ENCODE data around the gene SLC50A1. TPM values are rescaled to one million over a fixed set of nuclear protein-coding genes. Genes with fewer than 3 reads are reported as not detected.
A peak's percentile ranks its signal among the peaks of the same experiment; 100 is the strongest.
"Not testable (repeated sequence)": the region's sequence is repeated elsewhere in the genome, so short reads cannot be mapped to it uniquely, and the experiment has no call there.

SLC50A1 gene
- total RNA-seq, 1 experiment from 2014 or later = 28.7 TPM

GRCh38 chr1:155116113-155116764, 19.4 kb upstream of the SLC50A1 start:
- DNase-seq (ENCODE audit: low read depth) = no peak

DNA sequence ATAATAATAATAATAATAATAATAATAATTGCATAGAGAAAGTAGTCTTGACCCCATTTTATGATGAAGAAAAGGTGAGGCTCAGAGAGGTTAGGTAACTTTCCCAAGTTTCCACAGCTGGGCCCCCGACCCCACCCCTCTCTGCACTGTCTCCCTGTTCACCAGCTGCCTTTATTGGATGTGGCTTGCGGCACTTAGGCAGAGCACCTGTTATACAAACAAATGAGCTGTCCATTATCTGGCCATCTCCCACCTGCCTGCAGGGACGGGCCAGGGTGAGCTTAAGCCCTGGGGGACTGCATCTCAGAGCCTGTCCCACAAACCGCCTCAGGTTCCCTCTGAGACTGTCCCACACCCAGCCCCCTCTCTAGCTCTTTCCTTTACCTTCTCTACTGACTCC, 18.0 kb upstream of the SLC50A1 start:
- no peak for DNase-seq (ENCODE audit: low read depth)

GRCh38 chr1:155118090-155118489, 17.6 kb upstream of the SLC50A1 start:
- not testable (repeated sequence) for DNase-seq (ENCODE audit: low read depth)

GRCh38 chr1:155120253-155120652, 15.4 kb upstream of the SLC50A1 start:
- DNase-seq (ENCODE audit: low read depth) = no peak

GRCh38 chr1:155121249-155121648, 14.4 kb upstream of the SLC50A1 start:
- DNase-seq (ENCODE audit: low read depth) = no peak

DNA sequence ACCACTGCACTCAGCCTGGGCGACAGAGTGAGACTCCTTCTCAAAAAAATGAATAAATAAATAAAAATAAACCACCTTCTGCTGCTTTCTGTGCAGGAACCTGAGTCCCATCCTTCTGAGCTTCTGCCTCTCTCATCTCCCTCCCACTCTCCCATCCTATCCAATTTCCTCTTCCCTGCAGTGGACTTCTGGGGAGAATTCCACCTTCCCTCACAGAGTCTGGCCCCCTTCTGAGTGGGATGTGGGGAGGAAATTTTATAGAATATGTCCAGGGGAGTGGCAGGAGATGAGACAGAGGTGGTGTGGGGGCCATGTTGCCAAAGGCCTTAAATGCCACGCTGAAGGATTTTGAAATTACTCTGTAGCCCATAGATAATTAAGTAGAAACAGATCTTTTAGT, 13.3 kb upstream of the SLC50A1 start:
- DNase-seq (ENCODE audit: low read depth) = no peak

DNA sequence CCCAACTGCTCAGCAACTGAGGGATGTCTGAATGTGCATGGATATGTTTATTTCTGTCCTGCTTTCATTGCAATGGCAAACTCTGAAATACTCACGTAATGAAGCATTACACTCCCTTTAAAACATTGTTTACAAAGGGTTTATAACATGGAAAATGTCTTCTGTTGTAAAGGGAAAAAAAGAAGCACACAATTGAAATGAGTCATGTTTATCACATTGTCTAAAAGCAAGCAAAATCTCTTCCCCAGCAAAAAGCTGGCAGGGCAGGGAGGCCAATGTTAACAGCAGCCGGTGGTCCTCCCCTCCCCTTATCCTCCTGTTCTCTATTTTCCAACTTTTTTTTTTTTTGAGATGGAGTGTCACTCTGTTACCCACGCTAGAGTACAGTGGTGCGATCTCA, 11.9 kb upstream of the SLC50A1 start:
- no peak for DNase-seq (ENCODE audit: low read depth)

DNA sequence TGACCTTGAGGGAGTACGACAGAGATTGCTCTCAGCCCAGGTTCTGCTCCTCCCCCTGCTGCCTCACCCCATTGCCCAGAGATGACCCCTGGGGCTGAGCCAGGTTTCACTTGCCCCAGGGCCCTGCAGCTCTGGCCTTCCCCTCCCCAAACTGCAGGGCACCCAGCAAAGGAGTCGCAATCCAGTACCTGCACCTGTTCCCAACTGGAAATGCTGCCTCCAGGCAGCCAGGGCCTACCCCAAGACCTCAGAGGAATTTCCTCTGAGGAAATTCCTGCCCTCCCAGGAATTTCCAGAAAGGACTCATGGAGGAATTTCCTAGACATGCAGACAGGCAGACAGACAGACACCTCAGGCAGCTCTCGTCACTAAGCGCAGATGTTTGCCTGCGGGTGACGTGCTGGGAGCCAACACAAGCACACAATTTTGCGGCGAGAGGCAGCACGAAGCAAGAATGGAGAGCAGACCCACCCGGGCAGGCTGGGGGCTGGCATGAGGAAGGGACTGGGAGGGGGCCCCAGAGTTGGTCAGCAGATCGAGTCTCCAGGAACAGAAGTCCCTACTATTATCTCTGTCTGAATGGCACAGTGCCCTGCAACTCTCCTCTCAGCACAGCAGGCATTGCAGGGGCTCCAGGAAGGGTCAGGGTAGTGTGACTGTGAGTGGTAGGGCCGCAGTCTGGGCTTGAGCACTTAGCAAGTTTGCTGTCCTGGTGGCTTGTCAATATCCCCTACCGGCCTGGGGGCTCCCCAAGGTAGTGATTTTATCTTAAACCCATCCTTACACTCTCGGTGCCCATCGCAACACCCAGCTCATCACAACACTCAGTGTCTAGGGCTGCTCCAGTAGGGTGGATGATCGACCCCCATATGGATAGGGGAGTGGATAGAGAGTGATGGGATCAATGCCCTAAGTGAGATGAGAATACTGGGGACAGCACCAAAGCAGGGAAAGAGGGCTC, 10.9 kb upstream of the SLC50A1 start:
- peak; percentile 88 for DNase-seq (ENCODE audit: low read depth)

DNA sequence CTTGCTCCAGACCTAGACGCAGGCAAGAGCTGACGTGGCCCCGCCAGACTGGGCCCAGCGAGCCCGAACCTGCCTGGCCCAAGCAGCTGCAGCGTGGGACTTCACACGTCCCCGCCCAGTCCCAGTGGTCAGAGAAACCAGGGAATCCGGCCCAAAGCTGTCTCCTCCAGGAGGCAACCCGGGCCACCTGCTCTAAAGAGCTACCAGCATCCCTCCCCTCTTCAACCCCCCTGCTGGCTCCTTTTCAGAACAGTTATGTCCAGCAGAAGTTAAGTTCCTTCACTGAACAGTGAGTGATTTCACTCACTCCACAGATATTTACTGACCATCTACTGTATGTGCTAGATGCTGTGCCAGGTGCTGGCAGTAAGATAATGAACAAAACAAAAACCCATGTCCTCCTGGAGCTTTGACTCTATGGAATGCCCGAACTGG, 10.1 kb upstream of the SLC50A1 start:
- DNase-seq (ENCODE audit: low read depth) = no peak

GRCh38 chr1:155125946-155126555, 9.6 kb upstream of the SLC50A1 start:
- peak; percentile 49 for DNase-seq (ENCODE audit: low read depth)

DNA sequence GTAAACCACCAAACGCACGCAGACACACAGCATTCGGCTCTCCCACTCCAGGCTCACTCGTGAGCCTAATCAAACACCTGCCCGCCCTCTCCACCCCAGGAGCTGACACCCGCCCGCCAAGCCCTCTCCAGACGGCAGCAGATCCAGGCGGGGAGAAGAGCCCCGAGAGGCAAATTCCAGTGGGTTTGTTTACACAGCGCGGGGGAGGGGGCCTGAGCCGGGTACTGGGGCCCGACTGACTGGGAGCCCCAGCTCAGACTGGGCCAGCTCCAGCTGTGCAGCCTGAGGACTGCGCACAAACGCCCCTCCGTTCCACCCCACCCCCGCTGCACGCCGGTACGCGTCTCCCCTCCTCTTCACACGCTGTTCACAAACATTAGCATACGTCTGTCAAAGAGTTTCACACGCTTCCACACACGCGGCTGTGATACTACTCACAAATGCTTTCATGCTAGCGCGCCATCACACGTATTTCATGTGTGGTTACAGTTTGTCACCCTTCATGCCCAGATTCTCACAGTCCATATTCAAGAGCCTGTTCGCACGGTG, 9.0 kb upstream of the SLC50A1 start:
- DNase-seq (ENCODE audit: low read depth) = peak; percentile 70

DNA sequence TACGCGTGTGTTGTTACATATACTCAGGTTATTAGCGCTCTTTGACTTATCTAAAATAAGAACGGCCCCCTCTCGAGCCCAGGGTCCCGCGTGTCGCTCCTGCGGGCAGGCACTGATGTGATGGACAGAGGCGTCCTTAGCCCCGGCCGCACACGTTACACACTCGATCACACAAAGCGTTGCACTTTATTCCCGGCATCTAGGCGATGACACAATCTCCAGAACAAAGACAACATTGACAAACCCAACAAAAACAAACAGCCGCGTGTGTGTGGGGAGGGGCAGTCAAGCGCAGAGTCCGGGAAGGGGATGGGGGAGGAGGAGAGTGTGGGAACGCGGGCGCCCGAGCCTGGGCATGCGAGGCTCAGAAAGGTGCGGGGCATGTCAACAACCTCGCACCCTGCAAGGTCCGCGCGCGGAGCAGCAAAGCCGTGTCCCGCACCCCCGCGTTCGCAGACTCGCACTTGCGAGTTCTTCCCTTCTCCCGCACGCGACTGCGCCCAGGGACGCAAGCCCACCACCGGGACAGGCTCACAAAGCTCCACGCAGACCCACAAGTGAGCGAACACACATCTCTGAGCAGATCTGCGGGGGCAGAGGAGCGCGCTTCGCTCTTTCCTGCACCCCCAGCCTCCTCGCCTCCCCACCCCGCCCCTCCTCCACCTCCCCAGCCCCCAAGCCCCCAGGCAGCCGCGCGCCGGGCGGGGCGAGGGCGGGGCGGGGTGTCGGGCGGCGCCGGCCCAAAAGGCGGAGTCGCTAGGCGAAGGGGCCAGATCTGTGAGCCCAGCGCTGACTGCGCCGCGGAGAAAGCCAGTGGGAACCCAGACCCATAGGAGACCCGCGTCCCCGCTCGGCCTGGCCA, 8.3 kb upstream of the SLC50A1 start, which contains the start of gene EFNA1:
Gene EFNA1, plus strand, starts transcription at position 772 of the 862 bp plus-strand sequence. CDS start 102 bp downstream, outside the sequence.
- peak; percentile 85 for DNase-seq (ENCODE audit: low read depth)

- no peak for DNase-seq (ENCODE audit: low read depth)
These were observed 7.5 kb upstream of the SLC50A1 start for GRCh38 chr1:155127967-155128754.

GRCh38 chr1:155128755-155129473, 6.7 kb upstream of the SLC50A1 start:
- DNase-seq (ENCODE audit: low read depth) = peak; percentile 59

GRCh38 chr1:155130272-155131006, 5.2 kb upstream of the SLC50A1 start:
- no peak for DNase-seq (ENCODE audit: low read depth)

- DNase-seq (ENCODE audit: low read depth) = no peak
These were observed 4.4 kb upstream of the SLC50A1 start for GRCh38 chr1:155131285-155131684.

- no peak for DNase-seq (ENCODE audit: low read depth)
These were observed 3.8 kb upstream of the SLC50A1 start for GRCh38 chr1:155131856-155132255.

GRCh38 chr1:155133799-155134281, 1.8 kb upstream of the SLC50A1 start:
- DNase-seq (ENCODE audit: low read depth) = no peak

DNA sequence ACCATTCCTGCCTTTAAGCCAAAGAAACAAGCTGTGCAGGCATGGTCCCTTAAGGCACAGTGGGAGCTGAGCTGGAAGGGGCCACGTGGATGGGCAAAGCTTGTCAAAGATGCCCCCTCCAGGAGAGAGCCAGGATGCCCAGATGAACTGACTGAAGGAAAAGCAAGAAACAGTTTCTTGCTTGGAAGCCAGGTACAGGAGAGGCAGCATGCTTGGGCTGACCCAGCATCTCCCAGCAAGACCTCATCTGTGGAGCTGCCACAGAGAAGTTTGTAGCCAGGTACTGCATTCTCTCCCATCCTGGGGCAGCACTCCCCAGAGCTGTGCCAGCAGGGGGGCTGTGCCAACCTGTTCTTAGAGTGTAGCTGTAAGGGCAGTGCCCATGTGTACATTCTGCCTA, 1.3 kb upstream of the SLC50A1 start:
- DNase-seq (ENCODE audit: low read depth) = no peak

All from Daoy (cell line).